Heart right ventricle (tissue), 16 donors: ENCODE results near the gene RIPK4. TPM values are rescaled to one million over a fixed set of nuclear protein-coding genes. Genes with fewer than 3 reads are reported as not detected.

Experiments
- ATAC-seq, 8 donors: fragments of 200-7000 bp; cut with Tn5 transposase; one replicate each; pipeline ENCODE4 v1.9.1; 2020; ENCODE audit warnings: mild to moderate bottlenecking in 8 of 8, moderate library complexity in 8 of 8, moderate number of reproducible peaks in 1 of 8
- DNase-seq, 2 donors: peaks; one replicate each; pipeline ENCODE4 v3.0.0-alpha.2; 2020
- H3K27ac ChIP-seq, 10 donors: fragments of 200-600 bp; sonication (generic) in 2 of 10; one replicate each; pipeline versions ENCODE4 v1.5.0 to v1.8.0; 2020 to 2022; ENCODE audit warnings: mild to moderate bottlenecking in 3 of 10
- H3K27me3 ChIP-seq, 7 donors: fragments of 200-600 bp; one replicate each; pipeline ENCODE4 v1.8.0; 2021 to 2022; ENCODE audit warnings: mild to moderate bottlenecking in 2 of 7
- H3K36me3 ChIP-seq, 9 donors: fragments of 200-600 bp; sonication (generic) in 1 of 9; one replicate each; pipeline versions ENCODE4 v1.5.0 to v1.8.0; 2020 to 2022; ENCODE audit warnings: mild to moderate bottlenecking in 2 of 9
- H3K4me1 ChIP-seq, 9 donors: fragments of 200-600 bp; sonication (generic) in 1 of 9; one replicate each; pipeline versions ENCODE4 v1.5.0 to v1.8.0; 2020 to 2022; ENCODE audit warnings: mild to moderate bottlenecking in 4 of 9
- H3K4me3 ChIP-seq, 10 donors: fragments of 200-600 bp; sonication (generic) in 2 of 10; one replicate each; pipeline versions ENCODE4 v1.5.0 to v1.8.0; 2020 to 2022; ENCODE audit warnings: mild to moderate bottlenecking in 7 of 10, moderate library complexity in 2 of 10
- H3K9me3 ChIP-seq, 11 donors: fragments of 200-600 bp in 10 of 11; sonication (generic) in 2 of 11; one replicate each; pipeline versions ENCODE4 v1.5.0 to v1.8.0; 2013 to 2022; ENCODE audit warnings: mild to moderate bottlenecking in 2 of 11, control low read depth in 1 of 11, moderate library complexity in 1 of 11
- CTCF ChIP-seq, 9 donors: fragments of 200-600 bp; sonication (generic) in 2 of 9; IDR thresholded peaks; one replicate each; pipeline versions ENCODE4 v1.5.0 to v1.8.0; 2021 to 2022; ENCODE audit warnings: antibody characterized with exemption in 9 of 9, mild to moderate bottlenecking in 5 of 9, moderate library complexity in 1 of 9
- WGBS, 2 donors: extraction: QIAGEN DNeasy Blood & Tissue Kit; methylation state at CpG; one replicate each; pipeline ENCODE4 v1.1.7; 2013; ENCODE audit warnings: inconsistent platforms in 1 of 2; 5-methylcytosine and 5-hydroxymethylcytosine counted together
- intact Hi-C, 10 donors: fragments of 100-400 bp; cut with DNase I; formaldehyde crosslinking; loops; one replicate each; pipeline versions ENCODE4 v1.11.1 to v1.14.2; 2022
- polyA plus RNA-seq, 2 donors: library from polyadenylated mRNA; stranded (reverse); fragments of 200-250 nt; gene quantifications; one replicate each; pipeline ENCODE4 v1.2.3, GENCODE V29; 2013
- total RNA-seq, 10 donors: library from RNA; stranded (reverse); fragmentation: NEBNext Ultra II Directional in 3 of 10; extraction: Animal tissue kit (Norgen Biotek cat#: 25700) in 3 of 10; gene quantifications; one replicate each; pipeline versions ENCODE4 v1.2.1 to v1.2.4, GENCODE V29; 2021 to 2023
- donor health status: Arrhythmogenic right ventricular cardiomyopathy.
- donor health status: ischemic (EF 13 %, LVEDD 7.1; RV severe dilation, severe dysfunction).
- donor health status: healthy with polysubstance abuse.
- donor health status: DM: no; HTN: yes; CAD: no.
- donor health status: DM: no; HTN: no; CAD: no.
- donor health status: ischemic (EF 25% LVEDD 6.9; RV normal size, moderate dysfunction).
- donor health status: ischemic (EF 25% LVEDD 5.7; RV mildly dilated, moderate dysfunction).
- donor health status: healthy.
- donor health status: DM: yes; HTN: yes; CAD: no.
- donor health status: Ischemic cardiomyopathy.
- donor health status: ischemic (EF 35%, LVEDD 5.7; RV mildly dilated, moderate dysfunction).
- donor health status: nonischemic (EF 11% LVEDD 7.7; RV severe dilation, severe dysfunction).
- donor health status: DM: yes; HTN: yes; CAD: no.
- donor health status: PGD.
- donor health status: ischemic (EF 29% LVEDD 5.4; RV normal size, mild dysfunction).
- donor health status: nonischemic (EF 23%, LVEDD 6.1; RV moderate dilation, normal function).

Gene RIPK4
- total and polyA plus RNA-seq, 12 donors: 0.04 to 0.15 (median 0.07) TPM; not detected in 5

- Histone ChIP-seq H3K27me3 (peaks cover 26 to 83% (median 77%) of the 10 kb centered on the region in 7 donors), H3K27ac (peak overlapping the region in 1 of 10 donors; percentile 71), H3K36me3 (no peaks in the 10 kb centered on the region), H3K9me3 (no peaks in the 10 kb centered on the region), H3K4me1 (peaks cover 3 to 42% (median 15%) of the 10 kb centered on the region in 9 donors), H3K4me3 (peak overlapping the region in 7 of 10 donors; percentile 8 to 47 (median 38))
- peak in 1 of 2 donors; percentile 12 for DNase-seq
- WGBS, 2 donors: 14 to 21% methylated on average over 22 of the region's 22 CpGs
- peak in 5 of 8 donors; percentile 16 to 58 (median 40) for ATAC-seq
- intact Hi-C loops: no loop called here
- no peak for TF ChIP-seq CTCF (IDR thresholded peaks at IDR 0.05)
Measured at GRCh38 chr21:41761934-41762635, 4.8 kb downstream of the RIPK4 start.

- peak; percentile 33 to 87 (median 60) for ATAC-seq
- peak overlapping the region in 1 of 10 donors; percentile 71 for H3K27ac ChIP-seq
- intact Hi-C loops: no loop called here
- H3K27me3 ChIP-seq: peaks cover 19 to 76% (median 70%) of the 10 kb centered on the region in 7 donors
- no peaks in the 10 kb centered on the region for H3K36me3 ChIP-seq
- H3K9me3 ChIP-seq: no peaks in the 10 kb centered on the region
- TF ChIP-seq CTCF (IDR thresholded peaks at IDR 0.05): no peak
- WGBS, 2 donors: 4 to 7% methylated on average over 22 of the region's 22 CpGs
- peak overlapping the region in 7 of 10 donors; percentile 8 to 47 (median 38) for H3K4me3 ChIP-seq
- H3K4me1 ChIP-seq: peaks cover 2 to 35% (median 11%) of the 10 kb centered on the region in 9 donors
- peak; percentile 18 to 57 for DNase-seq
Measured at GRCh38 chr21:41761211-41761933, 5.5 kb downstream of the RIPK4 start.

- intact Hi-C loops: no loop called here
- 79 to 80% methylated on average over 9 of the region's 9 CpGs for WGBS, 2 donors
Measured at GRCh38 chr21:41760411-41760810, 6.4 kb downstream of the RIPK4 start.

More at GRCh38 chr21:41760411-41760810, 6.4 kb downstream of the RIPK4 start:
- Histone ChIP-seq H3K27ac (no peak overlapping the region), H3K9me3 (no peaks in the 10 kb centered on the region), H3K4me1 (peaks cover 0 to 29% (median 11%) of the 10 kb centered on the region in 9 donors), H3K27me3 (peaks cover 10 to 66% (median 61%) of the 10 kb centered on the region in 7 donors), H3K36me3 (no peaks in the 10 kb centered on the region), H3K4me3 (no peak overlapping the region)
- no peak for TF ChIP-seq CTCF (IDR thresholded peaks at IDR 0.05)
- no peak for ATAC-seq
- no peak for DNase-seq
